IPS-15b (cell line): ENCODE measurements around the gene PCGF2.

Experiments used
- H3K27me3 ChIP-seq: one replicate; pipeline ENCODE4 v1.6.1; 2013; ENCODE audit warnings: low read length; ENCODE audit not compliant: control insufficient read depth, insufficient read depth
- H3K36me3 ChIP-seq: one replicate; pipeline ENCODE4 v1.6.1; 2013; ENCODE audit warnings: low read length; ENCODE audit not compliant: control insufficient read depth, insufficient read depth
- H3K4me1 ChIP-seq: one replicate; pipeline ENCODE4 v1.6.1; 2013; ENCODE audit warnings: mild to moderate bottlenecking, low read length; ENCODE audit not compliant: control insufficient read depth, insufficient read depth
- H3K4me3 ChIP-seq: one replicate; pipeline ENCODE4 v1.5.1; 2013; ENCODE audit warnings: low read depth, low read length
- H3K9ac ChIP-seq: one replicate; pipeline ENCODE4 v1.6.1; 2013; ENCODE audit warnings: low read depth, mild to moderate bottlenecking, low read length
- H3K9me3 ChIP-seq: one replicate; pipeline ENCODE4 v1.6.1; 2013; ENCODE audit warnings: mild to moderate bottlenecking, low read length; ENCODE audit not compliant: control insufficient read depth, insufficient read depth

PCGF2 gene

GRCh38 chr17:38779965-38780752 is 32.0 kb upstream of the PCGF2 start:
- Histone ChIP-seq H3K27me3 (no peaks in the 10 kb centered on the region), H3K4me1 (no peaks in the 10 kb centered on the region), H3K9me3 (no peaks in the 10 kb centered on the region), H3K36me3 (peaks cover 60% of the 10 kb centered on the region), H3K4me3 (no peak overlapping the region), H3K9ac (no peak overlapping the region)

- H3K27me3 ChIP-seq, result no peaks in the 10 kb centered on the region
- H3K4me1 ChIP-seq, result no peaks in the 10 kb centered on the region
- H3K9me3 ChIP-seq, result no peaks in the 10 kb centered on the region
- H3K9ac ChIP-seq, result no peak overlapping the region
- no peak overlapping the region for H3K4me3 ChIP-seq
- peaks cover 58% of the 10 kb centered on the region for H3K36me3 ChIP-seq
Measured at GRCh38 chr17:38777641-38778250, 29.6 kb upstream of the PCGF2 start.

- Histone ChIP-seq H3K9ac (no peak overlapping the region), H3K4me1 (no peaks in the 10 kb centered on the region), H3K27me3 (no peaks in the 10 kb centered on the region), H3K36me3 (peaks cover 40% of the 10 kb centered on the region), H3K4me3 (no peak overlapping the region), H3K9me3 (no peaks in the 10 kb centered on the region)
Measured at GRCh38 chr17:38773258-38773657, 25.1 kb upstream of the PCGF2 start.

- Histone ChIP-seq H3K9me3 (no peaks in the 10 kb centered on the region), H3K9ac (no peak overlapping the region), H3K4me1 (no peaks in the 10 kb centered on the region), H3K36me3 (peaks cover 35% of the 10 kb centered on the region), H3K4me3 (no peak overlapping the region), H3K27me3 (no peaks in the 10 kb centered on the region)
Measured at GRCh38 chr17:38768417-38768816, 20.3 kb upstream of the PCGF2 start.

- H3K36me3 ChIP-seq, result peaks cover 49% of the 10 kb centered on the region
- H3K9ac ChIP-seq, result no peak overlapping the region
- no peaks in the 10 kb centered on the region for H3K4me1 ChIP-seq
- H3K9me3 ChIP-seq, result no peaks in the 10 kb centered on the region
- no peaks in the 10 kb centered on the region for H3K27me3 ChIP-seq
- H3K4me3 ChIP-seq, result no peak overlapping the region
Measured at GRCh38 chr17:38766341-38766740, 18.2 kb upstream of the PCGF2 start.

- Histone ChIP-seq H3K9ac (no peak overlapping the region), H3K4me1 (no peaks in the 10 kb centered on the region), H3K27me3 (no peaks in the 10 kb centered on the region), H3K36me3 (peaks cover 35% of the 10 kb centered on the region), H3K9me3 (no peaks in the 10 kb centered on the region), H3K4me3 (no peak overlapping the region)
Measured at GRCh38 chr17:38762231-38762630, 14.1 kb upstream of the PCGF2 start.

- Histone ChIP-seq H3K9ac (no peak overlapping the region), H3K4me1 (no peaks in the 10 kb centered on the region), H3K4me3 (no peak overlapping the region), H3K27me3 (no peaks in the 10 kb centered on the region), H3K9me3 (no peaks in the 10 kb centered on the region), H3K36me3 (peaks cover 35% of the 10 kb centered on the region)
Measured at GRCh38 chr17:38761612-38762011, 13.5 kb upstream of the PCGF2 start.

- Histone ChIP-seq H3K4me1 (peaks cover 4% of the 10 kb centered on the region), H3K9me3 (no peaks in the 10 kb centered on the region), H3K4me3 (peak overlapping the region; percentile 98), H3K9ac (peak overlapping the region; percentile 85), H3K27me3 (peaks cover 14% of the 10 kb centered on the region), H3K36me3 (peaks cover 13% of the 10 kb centered on the region)
Measured at GRCh38 chr17:38753071-38753506, 5.0 kb upstream of the PCGF2 start.

GRCh38 chr17:38752308-38753070 is 4.4 kb upstream of the PCGF2 start, which contains the start of gene PSMB3:
Gene PSMB3 (plus strand): TSS chr17:38752741. CDS start chr17:38752827, 86 bp downstream.
- Histone ChIP-seq H3K27me3 (peaks cover 14% of the 10 kb centered on the region), H3K9me3 (no peaks in the 10 kb centered on the region), H3K4me3 (peak within 1 kb of the TSS; percentile 98), H3K9ac (peak within 1 kb of the TSS; percentile 90), H3K4me1 (peaks cover 4% of the 10 kb centered on the region), H3K36me3 (peaks cover 10% of the 10 kb centered on the region)

GRCh38 chr17:38751808-38752307 is 3.7 kb upstream of the PCGF2 start:
- H3K4me1 ChIP-seq, result peaks cover 4% of the 10 kb centered on the region
- H3K36me3 ChIP-seq, result peaks cover 10% of the 10 kb centered on the region
- H3K9ac ChIP-seq, result peak overlapping the region; percentile 90
- no peaks in the 10 kb centered on the region for H3K9me3 ChIP-seq
- peaks cover 14% of the 10 kb centered on the region for H3K27me3 ChIP-seq
- peak overlapping the region; percentile 98 for H3K4me3 ChIP-seq

GRCh38 chr17:38751144-38751807 is 3.1 kb upstream of the PCGF2 start:
- H3K9me3 ChIP-seq, result no peaks in the 10 kb centered on the region
- peaks cover 14% of the 10 kb centered on the region for H3K27me3 ChIP-seq
- H3K4me1 ChIP-seq, result peaks cover 6% of the 10 kb centered on the region
- peak overlapping the region; percentile 98 for H3K4me3 ChIP-seq
- no peak overlapping the region for H3K9ac ChIP-seq
- H3K36me3 ChIP-seq, result peaks cover 10% of the 10 kb centered on the region
